Measurements from ENCODE around the gene DRAP1. TPM values are rescaled to one million over a fixed set of nuclear protein-coding genes. Genes with fewer than 3 reads are reported as not detected.

DRAP1 gene
- polyA plus RNA-seq, 4 donors: 73.8 to 106 (median 81.9) TPM

DNA sequence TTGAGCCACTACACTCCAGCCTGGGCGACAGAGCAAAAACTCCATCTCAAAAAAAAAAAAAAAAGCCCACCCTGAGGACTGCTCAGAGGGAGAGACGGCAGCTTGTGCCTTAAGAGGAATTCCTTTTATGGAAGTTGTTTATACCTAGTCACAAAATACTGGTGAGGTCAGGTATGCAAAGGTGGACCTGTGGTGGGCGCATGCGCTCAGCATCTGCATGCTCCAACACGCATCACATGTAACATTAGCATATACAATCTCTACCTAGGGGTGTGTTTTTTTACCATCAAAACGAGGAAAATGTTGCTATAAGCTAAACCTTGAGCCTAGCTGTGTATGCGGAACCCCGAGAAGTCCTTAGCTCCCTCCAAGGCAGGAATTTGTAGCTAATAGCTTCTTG is 35.5 kb downstream of the DRAP1 start:
- no peak for DNase-seq (ENCODE audit: low read depth in 4 of 4, low spot score in 3 of 4)

DNA sequence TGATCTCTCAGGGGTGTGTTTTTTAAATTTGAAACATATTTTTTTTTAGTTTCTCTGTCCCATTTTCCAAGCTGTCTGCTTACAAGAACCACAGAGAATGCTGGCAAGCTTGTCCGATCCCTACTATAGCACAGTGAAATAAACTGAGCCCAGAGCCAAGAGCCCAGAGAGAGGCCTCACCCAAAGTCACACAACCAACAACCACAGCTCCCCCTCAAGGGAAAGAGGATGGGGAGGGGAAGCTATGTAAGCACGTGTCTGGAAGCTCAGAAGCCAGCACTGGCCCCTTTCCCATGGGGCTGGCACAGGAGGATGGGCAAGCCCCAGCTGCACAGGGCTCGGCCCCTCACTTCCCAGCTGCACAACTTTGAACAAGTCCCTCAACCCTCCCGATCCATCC is 39.1 kb downstream of the DRAP1 start:
- no peak for DNase-seq (ENCODE audit: low read depth in 4 of 4, low spot score in 3 of 4)

DNA sequence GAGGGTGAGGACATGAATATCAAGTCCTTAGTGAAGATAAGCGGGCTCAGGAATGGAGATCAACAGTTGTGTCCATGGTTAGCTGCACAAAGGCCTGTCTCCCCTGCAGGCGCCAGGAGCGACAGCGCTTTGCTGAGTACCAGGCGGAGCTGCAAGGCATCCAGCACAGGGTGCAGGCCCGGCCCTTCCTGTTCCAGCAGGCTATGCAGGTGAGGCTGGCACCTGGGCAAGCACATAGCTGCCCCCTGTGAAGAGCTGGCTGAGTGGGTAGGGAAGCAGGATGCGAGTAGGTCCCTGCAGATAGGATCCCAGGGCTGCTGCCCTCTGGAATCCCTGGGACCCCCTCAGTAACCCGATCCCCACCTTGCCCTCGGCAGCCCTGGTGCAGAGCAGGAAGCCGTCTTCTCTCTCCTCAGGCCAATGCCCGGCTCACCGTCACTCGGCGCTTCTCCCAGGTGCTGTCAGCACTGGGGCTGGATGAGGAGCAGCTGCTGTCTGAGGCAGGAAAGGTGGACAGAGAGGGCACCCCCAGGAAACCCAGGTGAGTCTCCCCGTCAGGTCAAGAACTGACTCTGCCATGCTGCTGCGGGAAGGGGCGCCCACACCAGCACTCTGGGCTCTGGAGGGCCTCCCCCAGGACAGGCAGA is 39.7 kb downstream of the DRAP1 start:
- no peak for DNase-seq (ENCODE audit: low read depth in 4 of 4, low spot score in 3 of 4)

DNA sequence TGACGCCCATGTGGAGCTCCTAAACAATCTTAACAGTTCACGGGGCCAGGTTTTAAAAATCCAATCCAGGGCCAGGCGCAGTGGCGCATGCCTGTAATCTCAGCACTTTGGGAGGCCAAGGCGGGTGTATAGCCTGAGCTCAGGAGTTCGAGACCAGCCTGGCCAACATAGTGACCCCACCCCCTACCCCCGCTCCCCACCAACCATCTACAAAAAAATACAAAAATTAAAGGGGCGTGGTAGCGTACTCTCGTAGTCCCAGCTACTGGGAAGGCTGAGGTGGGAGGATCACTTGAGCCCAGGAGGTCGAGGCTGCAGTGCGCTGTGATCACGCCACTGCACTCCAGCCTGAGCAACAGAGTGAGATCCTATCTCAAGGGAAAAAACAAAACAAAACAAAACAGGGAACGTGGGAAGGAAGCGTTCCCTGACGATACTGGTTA is 41.6 kb downstream of the DRAP1 start:
- DNase-seq (ENCODE audit: low read depth in 4 of 4, low spot score in 3 of 4): no peak

DNA sequence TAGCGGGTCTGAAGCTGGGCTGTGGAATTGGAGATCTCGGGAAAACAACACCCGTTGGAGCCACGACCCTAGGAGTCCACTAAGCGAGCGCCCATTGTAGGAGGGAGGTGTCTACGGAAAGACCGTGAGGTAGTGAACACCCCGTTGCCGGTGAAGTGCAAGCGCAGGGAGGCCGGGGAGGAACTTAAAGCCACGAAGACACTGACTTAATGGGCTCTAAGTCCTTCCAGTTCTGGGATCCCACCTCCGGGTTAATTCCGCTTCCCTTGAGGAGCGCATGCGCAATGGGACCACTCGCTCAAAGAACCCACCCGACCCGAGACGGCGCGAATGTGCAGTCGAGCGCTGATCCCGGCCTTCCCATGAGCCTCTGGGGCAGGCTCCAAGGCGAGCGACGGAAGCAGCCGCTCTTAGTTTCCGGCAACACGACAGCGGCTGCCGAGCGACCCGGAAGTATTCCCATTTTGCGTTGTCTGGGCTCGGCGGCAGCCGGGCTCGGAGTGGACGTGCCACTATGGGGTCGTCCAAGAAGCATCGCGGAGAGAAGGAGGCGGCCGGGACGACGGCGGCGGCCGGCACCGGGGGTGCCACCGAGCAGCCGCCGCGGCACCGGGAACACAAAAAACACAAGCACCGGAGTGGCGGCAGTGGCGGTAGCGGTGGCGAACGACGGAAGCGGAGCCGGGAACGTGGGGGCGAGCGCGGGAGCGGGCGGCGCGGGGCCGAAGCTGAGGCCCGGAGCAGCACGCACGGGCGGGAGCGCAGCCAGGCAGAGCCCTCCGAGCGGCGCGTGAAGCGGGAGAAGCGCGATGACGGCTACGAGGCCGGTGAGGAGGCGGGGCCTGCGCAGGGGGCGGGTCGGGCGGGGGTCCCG is 42.3 kb downstream of the DRAP1 start, which contains the start of gene SART1:
SART1 (plus strand) TSS at position 468 of the 874 bp plus-strand sequence; CDS start at position 515, 47 bp downstream.
- peak; percentile 96 to 98 (median 96) for DNase-seq (ENCODE audit: low read depth in 4 of 4, low spot score in 3 of 4)

DNA sequence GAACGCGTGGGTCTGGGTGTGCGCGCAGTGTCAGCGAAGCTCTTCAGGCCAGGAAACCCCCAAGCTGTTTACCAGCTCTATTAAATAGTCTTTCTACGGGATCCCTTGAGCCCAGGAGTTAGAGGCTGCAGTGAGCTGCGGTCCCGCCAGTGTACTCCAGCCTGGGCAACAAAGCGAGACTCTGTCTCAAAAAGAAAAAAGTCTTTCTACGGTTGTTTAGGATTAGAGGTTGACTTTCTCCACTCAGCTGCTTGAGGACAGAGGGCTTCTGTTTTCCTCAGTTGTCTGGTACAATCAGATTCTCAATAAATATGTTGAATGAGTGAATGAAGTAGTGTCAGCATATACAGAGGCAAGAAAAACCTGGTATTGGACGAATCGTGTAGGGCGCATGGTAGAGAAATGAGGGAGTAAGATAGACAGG is 42.9 kb downstream of the DRAP1 start:
- no peak for DNase-seq (ENCODE audit: low read depth in 4 of 4, low spot score in 3 of 4)

DNA sequence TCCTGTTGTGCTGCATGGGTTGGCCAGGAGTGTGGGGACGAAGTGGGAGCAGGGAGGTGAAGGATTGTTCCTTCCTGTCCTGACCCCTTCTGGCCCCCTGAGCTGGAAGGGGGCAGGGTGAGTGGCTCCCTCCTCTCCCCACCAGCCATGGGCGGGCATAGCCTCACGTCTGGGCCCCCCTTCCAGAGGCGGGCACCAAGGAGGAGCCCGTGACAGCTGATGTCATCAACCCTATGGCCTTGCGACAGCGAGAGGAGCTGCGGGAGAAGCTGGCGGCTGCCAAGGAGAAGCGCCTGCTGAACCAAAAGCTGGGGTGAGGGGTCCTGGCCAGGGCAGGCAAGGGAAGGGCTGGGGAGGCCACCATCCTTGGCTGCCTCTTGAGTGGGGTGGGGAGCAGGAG is 45.7 kb downstream of the DRAP1 start:
- no peak for DNase-seq (ENCODE audit: low read depth in 4 of 4, low spot score in 3 of 4)

DNA sequence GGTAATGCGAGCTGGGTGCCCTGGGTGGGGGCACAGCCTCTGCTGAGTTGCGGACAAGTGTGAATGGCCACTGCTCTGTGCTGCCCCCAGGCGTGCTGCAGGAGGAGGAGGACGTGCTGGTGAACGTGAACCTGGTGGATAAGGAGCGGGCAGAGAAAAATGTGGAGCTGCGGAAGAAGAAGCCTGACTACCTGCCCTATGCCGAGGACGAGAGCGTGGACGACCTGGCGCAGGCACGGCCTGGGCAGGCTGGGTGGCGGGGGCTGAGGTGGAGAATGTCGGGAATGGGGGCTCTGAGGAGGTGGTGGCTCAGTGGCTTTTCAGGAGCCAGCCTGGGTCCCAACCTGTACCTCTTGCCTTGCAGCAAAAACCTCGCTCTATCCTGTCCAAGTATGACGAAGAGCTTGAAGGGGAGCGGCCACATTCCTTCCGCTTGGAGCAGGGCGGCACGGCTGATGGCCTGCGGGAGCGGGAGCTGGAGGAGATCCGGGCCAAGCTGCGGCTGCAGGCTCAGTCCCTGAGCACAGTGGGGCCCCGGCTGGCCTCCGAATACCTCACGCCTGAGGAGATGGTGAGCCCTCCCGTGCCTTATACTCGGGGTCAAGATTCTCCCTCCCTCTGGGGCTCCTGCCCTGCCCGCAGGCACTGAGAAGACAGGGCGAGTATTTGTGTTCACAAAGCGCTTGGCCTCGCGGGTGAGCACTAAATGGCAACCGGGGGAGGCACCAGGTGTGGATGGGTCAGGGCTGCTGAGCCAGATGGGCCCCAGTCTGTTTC is 46.9 kb downstream of the DRAP1 start:
- no peak for DNase-seq (ENCODE audit: low read depth in 4 of 4, low spot score in 3 of 4)

DNA sequence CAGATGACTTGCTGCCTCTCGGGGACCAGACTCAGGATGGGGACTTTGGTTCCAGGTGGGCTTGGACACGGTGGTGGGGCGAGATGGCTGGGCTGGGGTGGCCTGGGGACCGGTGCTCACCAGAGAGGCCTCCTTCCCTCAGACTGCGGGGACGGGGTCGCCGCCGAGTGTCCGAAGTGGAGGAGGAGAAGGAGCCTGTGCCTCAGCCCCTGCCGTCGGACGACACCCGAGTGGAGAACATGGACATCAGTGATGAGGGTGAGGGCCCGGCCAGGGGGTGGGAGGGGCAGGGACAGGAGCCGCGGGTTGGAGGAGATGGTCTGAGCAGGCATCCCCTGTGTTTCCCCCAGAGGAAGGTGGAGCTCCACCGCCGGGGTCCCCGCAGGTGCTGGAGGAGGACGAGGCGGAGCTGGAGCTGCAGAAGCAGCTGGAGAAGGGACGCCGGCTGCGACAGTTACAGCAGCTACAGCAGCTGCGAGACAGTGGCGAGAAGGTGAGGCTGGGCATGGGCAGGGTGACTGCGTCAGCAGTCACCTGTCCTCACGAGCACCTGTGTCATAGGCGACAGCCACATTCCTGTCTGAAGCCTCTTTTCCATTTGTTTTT is 48.2 kb downstream of the DRAP1 start:
- no peak for DNase-seq (ENCODE audit: low read depth in 4 of 4, low spot score in 3 of 4)

DNA sequence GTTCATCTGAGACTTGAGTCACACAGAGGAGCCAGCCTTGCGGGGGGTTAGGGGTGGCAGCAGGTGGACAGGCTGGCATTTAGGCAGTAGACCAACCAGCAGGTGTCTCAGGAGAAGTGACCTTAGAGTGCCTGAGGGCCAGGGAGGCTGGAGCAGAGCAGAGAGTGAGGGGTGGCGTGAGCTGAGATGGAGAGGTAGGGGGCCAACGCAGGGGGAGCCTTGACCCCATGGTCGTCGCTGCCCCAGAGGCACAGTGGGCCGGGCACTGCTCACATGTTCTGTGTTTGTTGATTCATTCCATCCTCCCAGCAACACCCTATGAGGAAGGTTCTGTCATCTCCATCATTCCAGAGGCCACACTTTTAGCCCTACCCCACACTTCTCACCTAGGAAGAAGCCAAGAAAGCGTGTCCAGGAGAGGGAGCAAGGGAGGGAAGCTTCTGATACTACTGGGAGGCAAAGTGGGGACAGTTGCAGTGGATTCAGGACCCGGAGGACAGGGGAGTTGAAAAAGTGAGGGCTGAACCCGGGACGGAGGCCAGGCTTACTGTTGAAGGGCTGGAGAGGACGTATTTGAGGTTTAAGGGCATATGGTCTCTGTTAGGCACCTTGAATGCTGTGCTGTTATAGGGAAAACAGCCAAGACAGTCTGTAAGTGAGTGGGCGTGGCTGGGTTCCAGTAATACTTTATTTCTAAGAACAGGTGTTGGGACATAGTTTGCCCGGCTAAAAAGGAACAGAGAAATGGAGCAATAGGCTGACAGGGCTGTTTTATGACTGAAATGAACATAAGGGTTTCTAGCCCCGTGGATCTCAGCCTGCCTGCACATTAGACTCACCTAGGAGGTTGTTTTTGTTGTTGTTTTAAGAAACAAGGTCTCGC is 49.6 kb downstream of the DRAP1 start:
- DNase-seq (ENCODE audit: low read depth in 4 of 4, low spot score in 3 of 4): no peak

Other genes with a start within 250 kb of the DRAP1 start
- 10 to 100 TPM; 47.9 to 80.4 (median 65.7) TPM for gene KAT5, start 207.2 kb upstream of the DRAP1 start, polyA plus RNA-seq (ENCODE audit: insufficient read length in 4 of 4)
- 10 to 100 TPM; 32.0 to 59.4 (median 36.5) TPM for gene RNASEH2C, start 198.6 kb upstream of the DRAP1 start, polyA plus RNA-seq (ENCODE audit: insufficient read length in 4 of 4)
- gene AP5B1, start 138.4 kb upstream of the DRAP1 start, polyA plus RNA-seq (ENCODE audit: insufficient read length in 4 of 4): 1 to 10 TPM; 2.7 to 9.7 (median 6.0) TPM
- gene OVOL1, start 132.4 kb upstream of the DRAP1 start, polyA plus RNA-seq (ENCODE audit: insufficient read length in 4 of 4): 10 to 100 TPM in 2 of 4 donors, 1 to 10 TPM in 1, under 1 TPM in 1; 0.23 to 15.9 (median 9.9) TPM
- 1 to 10 TPM; 2.0 to 4.1 (median 2.9) TPM for gene SNX32, start 85.5 kb upstream of the DRAP1 start, polyA plus RNA-seq (ENCODE audit: insufficient read length in 4 of 4)
- gene CFL1, start 61.2 kb upstream of the DRAP1 start, polyA plus RNA-seq (ENCODE audit: insufficient read length in 4 of 4): 100 to 1,000 TPM; 672 to 810 (median 730) TPM
- gene MUS81, start 59.0 kb upstream of the DRAP1 start, polyA plus RNA-seq (ENCODE audit: insufficient read length in 4 of 4): 10 to 100 TPM; 40.5 to 64.2 (median 48.2) TPM
- gene EFEMP2, start 46.6 kb upstream of the DRAP1 start, polyA plus RNA-seq (ENCODE audit: insufficient read length in 4 of 4): 100 to 1,000 TPM; 102 to 212 (median 121) TPM
- 1 to 10 TPM in 2 of 4 donors, under 1 TPM in 2; 0.92 to 1.4 (median 1.1) TPM for gene CTSW, start 39.6 kb upstream of the DRAP1 start, polyA plus RNA-seq (ENCODE audit: insufficient read length in 4 of 4)
- 10 to 100 TPM; 65.4 to 95.5 (median 90.1) TPM for gene FIBP, start 31.0 kb upstream of the DRAP1 start, polyA plus RNA-seq (ENCODE audit: insufficient read length in 4 of 4)
- 10 to 100 TPM in 2 of 4 donors, 1 to 10 TPM in 2; 4.8 to 15.0 (median 9.7) TPM for gene CCDC85B, start 28.8 kb upstream of the DRAP1 start, polyA plus RNA-seq (ENCODE audit: insufficient read length in 4 of 4)
- under 1 TPM in 2 of 4 donors, not detected in 2; 0.23 to 0.30 TPM for gene FOSL1, start 19.0 kb upstream of the DRAP1 start, polyA plus RNA-seq (ENCODE audit: insufficient read length in 4 of 4)
- gene C11orf68, start 364 bp upstream of the DRAP1 start, polyA plus RNA-seq (ENCODE audit: insufficient read length in 4 of 4): 10 to 100 TPM; 36.8 to 50.2 (median 38.8) TPM
- not detected for gene TSGA10IP, start 26.1 kb downstream of the DRAP1 start, polyA plus RNA-seq (ENCODE audit: insufficient read length in 4 of 4)
- 10 to 100 TPM; 41.9 to 57.8 (median 47.7) TPM for gene SART1, start 42.3 kb downstream of the DRAP1 start, polyA plus RNA-seq (ENCODE audit: insufficient read length in 4 of 4)
- gene EIF1AD, start 82.7 kb downstream of the DRAP1 start, polyA plus RNA-seq (ENCODE audit: insufficient read length in 4 of 4): 10 to 100 TPM; 18.6 to 31.6 (median 27.8) TPM
- gene BANF1, start 83.1 kb downstream of the DRAP1 start, polyA plus RNA-seq (ENCODE audit: insufficient read length in 4 of 4): 100 to 1,000 TPM; 256 to 283 (median 266) TPM
- not detected for gene CST6, start 92.6 kb downstream of the DRAP1 start, polyA plus RNA-seq (ENCODE audit: insufficient read length in 4 of 4)
- gene CATSPER1, start 107.1 kb downstream of the DRAP1 start, polyA plus RNA-seq (ENCODE audit: insufficient read length in 4 of 4): not detected
- 1 to 10 TPM; 3.5 to 7.1 (median 4.3) TPM for gene GAL3ST3, start 129.7 kb downstream of the DRAP1 start, polyA plus RNA-seq (ENCODE audit: insufficient read length in 4 of 4)
- gene SF3B2, start 132.9 kb downstream of the DRAP1 start, polyA plus RNA-seq (ENCODE audit: insufficient read length in 4 of 4): 100 to 1,000 TPM; 185 to 261 (median 236) TPM
- 10 to 100 TPM; 43.6 to 60.4 (median 49.3) TPM for gene PACS1, start 150.8 kb downstream of the DRAP1 start, polyA plus RNA-seq (ENCODE audit: insufficient read length in 4 of 4)